Measurements from ENCODE around the gene LRRTM3.

Gene LRRTM3

GRCh38 chr10:66931340-66931948 is 5.6 kb downstream of the LRRTM3 start:
- no peak overlapping the region for H3K27ac ChIP-seq
- DNase-seq (ENCODE audit: low read depth, low spot score): no peak

DNA sequence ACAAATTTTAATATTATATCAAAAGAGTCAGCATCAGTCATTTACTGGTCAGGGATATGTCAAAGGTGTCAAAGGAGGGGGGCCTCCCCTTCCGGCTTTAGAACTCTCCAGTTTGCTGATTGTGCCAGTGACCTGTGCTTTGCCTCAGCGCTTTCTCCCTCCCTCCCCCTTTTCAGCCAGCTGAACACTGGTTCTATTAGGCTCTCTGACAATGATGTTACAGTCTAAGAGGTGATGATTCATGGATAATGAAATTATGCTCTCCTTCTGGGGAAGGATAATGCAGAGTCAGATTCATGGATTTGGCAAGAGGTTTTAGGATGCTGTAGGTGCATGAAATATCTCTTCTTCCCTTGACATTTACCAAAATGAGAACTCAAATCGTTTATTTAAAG is 6.1 kb downstream of the LRRTM3 start:
- no peak overlapping the region for H3K27ac ChIP-seq
- DNase-seq (ENCODE audit: low read depth, low spot score): no peak

GRCh38 chr10:66934711-66935110 is 8.9 kb downstream of the LRRTM3 start:
- no peak for DNase-seq (ENCODE audit: low read depth, low spot score)
- no peak overlapping the region for H3K27ac ChIP-seq

DNA sequence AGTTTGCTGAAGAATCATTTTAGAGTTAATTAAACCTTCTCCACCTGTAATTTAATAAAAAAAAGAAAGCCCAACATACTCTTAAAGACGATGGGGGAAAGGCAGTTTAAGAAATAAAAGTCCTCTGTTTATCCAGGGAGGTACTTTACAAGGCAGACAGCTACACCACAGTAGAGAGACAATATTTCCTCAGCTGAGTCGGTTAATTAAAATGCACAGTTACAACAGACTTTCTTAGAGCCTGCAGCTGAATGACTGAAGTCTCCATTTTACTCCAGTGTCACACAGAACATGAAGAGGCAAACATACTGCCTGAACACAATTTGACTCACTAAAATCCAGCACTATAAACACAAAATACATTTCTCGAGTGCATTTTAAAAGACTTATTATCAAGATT is 15.1 kb downstream of the LRRTM3 start:
- DNase-seq (ENCODE audit: low read depth, low spot score): no peak
- no peak overlapping the region for H3K27ac ChIP-seq

- H3K27ac ChIP-seq: no peak overlapping the region
These were observed 15.7 kb downstream of the LRRTM3 start for GRCh38 chr10:66941491-66941890.

DNA sequence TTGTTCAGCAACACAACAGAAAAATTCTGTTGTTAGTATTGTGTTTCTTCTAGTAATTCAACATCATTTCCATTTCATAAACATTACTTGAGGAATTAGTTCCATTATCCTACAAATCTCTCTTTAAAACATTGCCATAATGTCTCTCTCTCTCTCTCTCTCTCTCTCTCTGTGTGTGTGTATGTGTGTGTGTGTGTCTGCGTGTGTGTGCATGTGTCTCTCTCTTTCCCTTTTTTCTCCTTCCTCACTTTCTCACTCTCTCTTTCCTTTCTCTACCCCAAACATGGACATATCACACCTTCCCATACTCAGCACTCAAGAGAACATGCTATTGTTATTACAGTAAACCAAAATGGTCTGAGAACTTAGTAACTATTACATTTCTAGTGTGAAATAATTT is 16.6 kb downstream of the LRRTM3 start:
- no peak for DNase-seq (ENCODE audit: low read depth, low spot score)

More at GRCh38 chr10:66941491-66941890, 15.7 kb downstream of the LRRTM3 start:
- DNase-seq (ENCODE audit: low read depth, low spot score): no peak

GRCh38 chr10:66943590-66943989 is 17.8 kb downstream of the LRRTM3 start:
- H3K27ac ChIP-seq: no peak overlapping the region
- no peak for DNase-seq (ENCODE audit: low read depth, low spot score)

More for the DNA sequence above, 16.6 kb downstream of the LRRTM3 start:
- H3K27ac ChIP-seq: no peak overlapping the region

DNA sequence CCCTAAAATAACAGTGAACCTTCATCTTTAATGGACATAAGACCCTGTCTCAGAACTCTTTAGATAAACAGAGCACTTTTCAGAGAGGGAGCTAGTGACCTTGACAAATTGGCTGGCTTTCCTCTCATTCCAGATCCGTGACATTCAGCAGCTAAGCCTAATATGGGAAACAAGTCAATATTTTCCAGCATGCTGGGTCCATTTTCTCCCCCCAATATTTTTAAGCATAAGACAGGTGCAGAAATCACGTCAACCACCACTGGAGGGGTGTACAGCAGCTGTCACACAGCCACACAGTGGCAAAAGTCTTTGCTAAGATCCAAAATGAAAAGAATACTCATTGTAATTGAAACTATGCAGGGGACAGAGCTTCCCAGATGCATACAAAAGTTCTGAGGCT is 26.1 kb downstream of the LRRTM3 start:
- no peak for DNase-seq (ENCODE audit: low read depth, low spot score)
- H3K27ac ChIP-seq: no peak overlapping the region

DNA sequence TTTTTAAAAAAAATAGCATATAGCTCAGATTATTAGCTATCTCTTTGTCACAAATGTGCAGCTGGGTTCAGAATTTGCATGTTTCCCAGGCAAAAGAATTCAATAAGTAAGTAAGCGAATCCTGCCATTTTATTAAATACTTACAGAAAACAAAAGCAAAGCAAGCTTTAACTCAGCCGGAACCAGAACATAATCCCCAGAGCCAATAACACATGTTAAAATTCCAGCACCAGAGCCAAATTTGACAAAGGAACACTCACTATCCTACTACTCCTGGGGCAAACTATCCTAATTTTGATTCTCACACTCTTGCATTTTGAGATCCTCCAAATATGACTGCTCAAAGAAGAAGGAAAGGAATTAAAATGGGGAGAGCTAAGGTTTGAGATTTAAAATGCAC is 32.6 kb downstream of the LRRTM3 start:
- H3K27ac ChIP-seq: no peak overlapping the region
- no peak for DNase-seq (ENCODE audit: low read depth, low spot score)

- no peak for DNase-seq (ENCODE audit: low read depth, low spot score)
- H3K27ac ChIP-seq: no peak overlapping the region
These were observed 39.1 kb downstream of the LRRTM3 start for GRCh38 chr10:66964946-66965345.

GRCh38 chr10:66980246-66980815 is 54.5 kb downstream of the LRRTM3 start:
- no peak overlapping the region for H3K27ac ChIP-seq
- no peak for DNase-seq (ENCODE audit: low read depth, low spot score)

DNA sequence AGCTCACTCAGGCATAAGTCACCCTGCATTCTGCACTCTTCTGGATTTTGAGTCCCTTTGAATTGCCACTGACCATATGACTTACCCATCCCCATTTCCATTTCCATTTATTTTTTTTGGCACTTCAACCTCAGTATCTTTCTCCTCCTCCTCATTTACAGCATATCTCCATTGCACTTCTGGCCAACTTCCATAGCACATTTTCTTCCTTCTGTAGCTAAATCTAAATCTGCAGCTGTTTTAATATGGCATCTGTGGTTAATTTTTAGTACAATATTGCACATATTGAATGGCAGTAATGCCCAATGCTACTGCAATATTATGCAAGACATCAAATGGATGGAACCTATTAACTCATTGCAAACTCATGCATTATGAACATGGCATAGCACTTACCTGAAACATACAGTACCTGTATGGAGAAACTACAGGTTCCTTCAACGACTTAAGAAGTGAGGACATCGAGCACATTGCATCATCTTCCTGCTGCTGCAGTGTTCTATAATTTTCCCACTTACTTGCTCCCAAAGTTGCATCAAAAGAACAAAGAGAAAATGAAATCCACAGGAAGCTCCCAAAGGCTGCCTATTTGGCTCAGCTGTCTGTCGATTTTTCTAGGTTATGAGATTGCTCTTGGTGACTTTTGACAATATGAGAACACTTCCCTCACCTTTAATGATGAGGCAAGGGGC is 55.7 kb downstream of the LRRTM3 start:
- H3K27ac ChIP-seq: no peak overlapping the region
- DNase-seq (ENCODE audit: low read depth, low spot score): no peak

- H3K27ac ChIP-seq: no peak overlapping the region
- no peak for DNase-seq (ENCODE audit: low read depth, low spot score)
These were observed 56.2 kb downstream of the LRRTM3 start for GRCh38 chr10:66982053-66982420.

DNA sequence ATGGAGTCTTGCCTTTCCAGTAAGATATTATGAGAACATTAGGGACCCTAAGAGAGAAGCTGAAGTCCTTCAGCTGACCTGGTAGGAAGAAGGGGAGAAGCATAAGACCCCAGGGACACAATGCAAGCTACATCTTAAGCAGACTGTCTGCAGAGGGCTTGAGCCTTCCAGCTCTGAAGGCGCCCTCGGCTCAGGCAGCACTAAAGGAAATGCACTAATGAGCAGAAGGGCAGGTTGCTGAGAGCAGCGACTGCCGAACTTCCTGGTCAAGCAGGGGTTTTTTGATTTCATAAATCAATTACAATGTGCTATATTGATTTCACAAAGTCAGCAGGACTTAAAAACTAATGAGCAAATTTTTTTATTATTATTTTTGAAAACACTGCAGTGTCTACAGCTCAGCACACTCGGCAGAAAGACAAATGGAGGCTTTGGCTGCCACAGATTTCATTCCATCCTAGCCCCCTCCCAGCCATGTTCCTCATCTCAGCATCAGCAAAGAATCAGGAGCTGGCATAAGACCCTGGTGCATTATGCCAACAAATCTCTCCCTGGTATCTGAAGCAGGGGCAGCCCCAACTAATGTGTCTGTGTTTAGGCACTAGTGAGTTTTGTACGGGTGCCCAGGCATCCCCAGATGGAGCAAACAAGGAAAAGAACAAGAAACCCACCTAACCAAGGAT is 57.1 kb downstream of the LRRTM3 start:
- no peak for DNase-seq (ENCODE audit: low read depth, low spot score)
- H3K27ac ChIP-seq: no peak overlapping the region

DNA sequence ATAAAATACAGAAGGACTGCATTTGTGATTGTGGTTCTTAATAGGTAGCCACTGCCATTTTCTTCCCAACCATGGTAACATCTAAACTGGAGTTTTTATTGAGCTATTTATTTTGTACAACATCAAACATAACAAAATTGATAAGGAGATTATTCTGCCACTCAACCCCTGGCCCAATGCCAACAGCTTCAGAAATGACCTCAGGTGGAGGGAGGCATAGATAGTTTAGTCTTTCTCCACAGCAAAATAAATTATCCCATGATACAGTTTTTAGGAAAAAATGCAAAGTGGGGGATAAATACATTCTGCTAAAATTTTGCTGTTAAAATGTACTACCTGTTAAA is 57.6 kb downstream of the LRRTM3 start:
- no peak for DNase-seq (ENCODE audit: low read depth, low spot score)
- H3K27ac ChIP-seq: no peak overlapping the region

DNA sequence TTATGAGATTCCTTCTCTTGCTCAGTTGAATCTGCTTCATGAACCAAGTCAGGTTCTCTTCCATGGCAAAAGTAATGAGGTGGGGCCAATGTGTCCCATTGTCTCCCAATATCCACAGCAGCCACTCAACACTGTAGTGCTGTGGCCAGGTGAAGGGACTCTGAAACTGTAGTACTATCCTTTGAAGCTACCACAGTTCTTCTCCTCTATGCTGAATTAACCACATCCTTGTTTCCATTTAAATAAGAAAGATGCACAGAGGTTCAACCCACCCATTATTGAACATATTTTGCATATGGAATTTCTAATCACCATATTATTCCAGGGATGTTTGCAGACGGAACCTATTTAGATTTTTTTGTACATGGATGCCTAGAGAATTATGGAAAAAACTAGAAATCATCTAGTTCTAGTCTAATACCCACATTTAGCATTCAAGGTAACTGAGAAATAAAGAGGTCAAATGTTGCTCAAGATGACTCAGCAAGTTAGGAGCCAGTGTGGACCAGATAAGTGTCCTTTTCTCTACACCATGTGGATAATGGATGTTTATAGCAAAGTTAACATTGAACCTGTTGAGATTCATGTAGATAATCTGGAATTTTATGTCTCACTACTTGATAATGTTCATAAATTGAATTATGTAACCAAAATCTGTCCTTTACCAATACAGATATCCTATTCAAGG is 64.5 kb downstream of the LRRTM3 start:
- H3K27ac ChIP-seq: no peak overlapping the region
- no peak for DNase-seq (ENCODE audit: low read depth, low spot score)

- DNase-seq (ENCODE audit: low read depth, low spot score): no peak
- H3K27ac ChIP-seq: no peak overlapping the region
These were observed 71.2 kb downstream of the LRRTM3 start for GRCh38 chr10:66996996-66997395.

DNA sequence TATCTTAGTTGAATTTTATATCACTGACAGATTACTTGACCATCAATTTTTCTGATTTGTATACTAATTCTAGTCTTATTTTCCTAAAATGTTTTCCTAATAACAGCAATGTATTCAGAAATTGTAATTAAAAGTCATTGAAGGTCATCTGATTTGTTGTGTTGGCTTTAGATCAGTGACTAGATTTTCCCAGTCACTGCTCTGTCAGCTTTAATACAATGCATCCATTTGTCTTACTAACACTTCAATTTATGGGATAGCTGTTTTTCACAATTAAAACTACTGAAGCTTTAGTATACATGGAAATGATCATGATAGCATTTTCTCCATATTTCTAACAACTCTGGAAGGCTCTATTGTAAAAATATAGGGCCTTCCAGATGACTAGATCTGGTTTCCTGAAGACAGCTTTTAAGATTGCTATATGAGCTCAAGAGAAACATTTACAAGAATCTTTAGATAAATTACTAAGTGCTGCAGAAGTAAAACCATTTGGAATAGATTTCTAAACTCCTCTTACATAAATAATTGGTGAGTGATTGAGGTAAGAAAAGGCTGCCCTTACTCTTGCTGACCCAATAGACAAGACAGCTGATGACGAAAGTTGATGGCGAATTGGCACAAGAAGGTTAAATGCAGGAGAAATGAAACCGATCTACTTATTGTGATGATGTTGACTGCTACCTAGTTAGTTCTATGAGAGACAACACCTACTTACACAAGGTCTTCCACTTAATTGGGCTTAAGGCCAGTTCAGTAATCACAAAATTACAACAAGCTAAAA is 74.1 kb downstream of the LRRTM3 start:
- H3K27ac ChIP-seq: no peak overlapping the region

DNA sequence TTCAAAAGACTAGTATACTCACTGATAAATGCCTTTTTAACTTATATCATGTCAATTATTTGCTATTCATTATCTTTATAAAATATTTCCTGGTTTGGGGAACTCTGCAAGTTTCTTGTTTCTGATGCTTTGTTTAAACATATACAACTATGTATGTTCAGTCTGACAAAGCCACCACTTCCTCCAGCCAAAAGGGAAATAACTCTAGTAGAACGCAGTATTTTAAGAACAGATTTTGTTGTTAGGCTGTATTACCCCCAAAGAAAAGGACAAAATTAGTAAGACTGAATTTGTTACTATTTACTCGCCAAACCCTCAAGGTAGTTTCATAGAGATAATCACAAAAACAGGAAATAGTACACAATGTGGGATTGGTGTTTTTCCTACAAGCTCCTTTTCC is 78.9 kb downstream of the LRRTM3 start:
- H3K27ac ChIP-seq: no peak overlapping the region
- DNase-seq (ENCODE audit: low read depth, low spot score): no peak

More for the DNA sequence above, 74.1 kb downstream of the LRRTM3 start:
- no peak for DNase-seq (ENCODE audit: low read depth, low spot score)

DNA sequence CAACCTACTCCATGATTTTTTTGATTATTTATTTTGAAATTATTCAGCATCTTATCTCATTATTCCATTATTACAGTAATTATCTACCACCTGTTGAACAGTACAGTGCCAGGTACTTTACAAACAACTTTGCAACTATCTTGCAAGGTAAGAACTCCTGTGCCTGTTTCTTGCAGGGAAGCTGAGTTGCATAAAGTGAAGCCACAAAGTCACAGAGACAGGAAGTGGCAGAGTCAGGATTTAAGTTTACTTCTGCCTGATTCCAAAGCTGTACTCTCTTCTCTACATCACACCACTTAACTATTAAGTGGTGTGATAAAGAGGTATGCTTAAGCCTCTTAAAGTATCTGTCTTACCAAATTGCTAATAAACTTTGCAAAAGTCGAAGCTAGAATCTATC is 80.1 kb downstream of the LRRTM3 start:
- DNase-seq (ENCODE audit: low read depth, low spot score): no peak
- no peak overlapping the region for H3K27ac ChIP-seq
